Measurements from ENCODE around the gene PDPK1.

The PDPK1 gene

DNA sequence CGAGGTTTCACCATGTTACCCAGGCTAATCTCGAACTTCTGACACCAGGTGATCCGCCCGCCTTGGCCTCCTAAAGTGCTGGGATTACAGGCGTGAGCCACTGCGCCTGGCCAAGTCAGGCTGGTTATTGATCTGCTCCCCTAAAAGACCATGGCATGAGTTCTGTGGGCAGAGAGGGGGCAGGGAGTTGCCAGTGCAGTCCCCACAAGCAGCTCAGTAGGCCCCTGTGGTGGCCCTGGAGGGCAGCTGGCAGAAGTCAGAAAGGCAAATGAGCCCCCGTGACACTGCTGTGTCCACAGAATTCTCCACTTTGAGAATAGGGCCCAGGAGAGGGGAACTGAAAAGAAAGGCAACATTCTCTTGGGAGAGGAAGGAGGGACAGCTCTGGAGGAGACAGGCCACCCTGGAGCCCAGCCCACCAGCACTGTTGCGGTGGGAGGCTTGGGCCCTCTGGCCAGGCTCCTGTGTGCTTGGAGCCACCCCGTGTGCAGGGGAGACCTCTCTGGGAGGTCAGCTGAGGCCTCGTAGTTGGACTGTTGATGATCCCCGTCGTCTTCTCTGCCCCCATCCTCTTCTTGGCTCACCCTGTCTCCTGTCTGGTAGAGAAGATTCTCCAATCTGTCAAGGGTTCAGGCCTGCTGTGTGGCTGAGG lies 19.7 kb upstream of the PDPK1 start:
- Histone ChIP-seq H3K9me2 (replicated peaks; ENCODE audit: low read depth, low read length) (no peaks in the 10 kb centered on the region), H3K27me3 (ENCODE audit: insufficient read depth, low read length, poor library complexity, severe bottlenecking) (no peaks in the 10 kb centered on the region), H4K20me1 (ENCODE audit: insufficient read depth, low read length, poor library complexity, severe bottlenecking) (peaks cover 9% of the 10 kb centered on the region), H3K4me2 (ENCODE audit: low read depth, low read length, poor library complexity, severe bottlenecking) (no peak overlapping the region), H3K4me3 (ENCODE audit: low read length, poor library complexity, severe bottlenecking) (no peak overlapping the region), H3K9me3 (ENCODE audit: insufficient read depth, low read depth, low read length) (no peaks in the 10 kb centered on the region), H3K9ac (ENCODE audit: low read depth, low read length, poor library complexity, severe bottlenecking) (no peak overlapping the region), H3F3A (ENCODE audit: low read depth) (no peaks in the 10 kb centered on the region), H3K36me3 (ENCODE audit: insufficient read depth, low read length) (no peaks in the 10 kb centered on the region), H3K79me2 (ENCODE audit: insufficient read depth, low read length) (peaks cover 52% of the 10 kb centered on the region), H3K4me1 (ENCODE audit: insufficient read depth, low read length, poor library complexity, severe bottlenecking) (peaks cover 11% of the 10 kb centered on the region), H2AFZ (ENCODE audit: low read length) (no peak overlapping the region)
- TF ChIP-seq EZH2phosphoT487 (IDR thresholded peaks at IDR 0.05; ENCODE audit: borderline replicate concordance): no peak
- TF ChIP-seq CTCF (conservative IDR thresholded peaks at IDR 0.05; ENCODE audit: low read length): no peak

GRCh38 chr16:2518823-2519710 lies 18.8 kb upstream of the PDPK1 start:
- Histone ChIP-seq H3K36me3 (ENCODE audit: insufficient read depth, low read length) (no peaks in the 10 kb centered on the region), H3K4me2 (ENCODE audit: low read depth, low read length, poor library complexity, severe bottlenecking) (no peak overlapping the region), H3K9ac (ENCODE audit: low read depth, low read length, poor library complexity, severe bottlenecking) (no peak overlapping the region), H3K9me3 (ENCODE audit: insufficient read depth, low read depth, low read length) (no peaks in the 10 kb centered on the region), H3F3A (ENCODE audit: low read depth) (no peaks in the 10 kb centered on the region), H3K4me3 (ENCODE audit: low read length, poor library complexity, severe bottlenecking) (no peak overlapping the region), H3K4me1 (ENCODE audit: insufficient read depth, low read length, poor library complexity, severe bottlenecking) (peaks cover 8% of the 10 kb centered on the region), H3K27me3 (ENCODE audit: insufficient read depth, low read length, poor library complexity, severe bottlenecking) (no peaks in the 10 kb centered on the region), H4K20me1 (ENCODE audit: insufficient read depth, low read length, poor library complexity, severe bottlenecking) (peaks cover 9% of the 10 kb centered on the region), H2AFZ (ENCODE audit: low read length) (no peak overlapping the region), H3K9me2 (replicated peaks; ENCODE audit: low read depth, low read length) (no peaks in the 10 kb centered on the region), H3K79me2 (ENCODE audit: insufficient read depth, low read length) (peaks cover 50% of the 10 kb centered on the region)
- no peak for TF ChIP-seq EZH2phosphoT487 (IDR thresholded peaks at IDR 0.05; ENCODE audit: borderline replicate concordance)
- no peak for TF ChIP-seq CTCF (conservative IDR thresholded peaks at IDR 0.05; ENCODE audit: low read length)

GRCh38 chr16:2519711-2520080 lies 18.1 kb upstream of the PDPK1 start:
- Histone ChIP-seq H2AFZ (ENCODE audit: low read length) (no peak overlapping the region), H3K9ac (ENCODE audit: low read depth, low read length, poor library complexity, severe bottlenecking) (no peak overlapping the region), H3K36me3 (ENCODE audit: insufficient read depth, low read length) (no peaks in the 10 kb centered on the region), H3K4me1 (ENCODE audit: insufficient read depth, low read length, poor library complexity, severe bottlenecking) (peaks cover 8% of the 10 kb centered on the region), H3F3A (ENCODE audit: low read depth) (no peaks in the 10 kb centered on the region), H3K4me3 (ENCODE audit: low read length, poor library complexity, severe bottlenecking) (peak overlapping the region; percentile 32), H3K4me2 (ENCODE audit: low read depth, low read length, poor library complexity, severe bottlenecking) (no peak overlapping the region), H3K79me2 (ENCODE audit: insufficient read depth, low read length) (peaks cover 43% of the 10 kb centered on the region), H4K20me1 (ENCODE audit: insufficient read depth, low read length, poor library complexity, severe bottlenecking) (peaks cover 6% of the 10 kb centered on the region), H3K27me3 (ENCODE audit: insufficient read depth, low read length, poor library complexity, severe bottlenecking) (no peaks in the 10 kb centered on the region), H3K9me3 (ENCODE audit: insufficient read depth, low read depth, low read length) (no peaks in the 10 kb centered on the region), H3K9me2 (replicated peaks; ENCODE audit: low read depth, low read length) (no peaks in the 10 kb centered on the region)
- TF ChIP-seq EZH2phosphoT487 (IDR thresholded peaks at IDR 0.05; ENCODE audit: borderline replicate concordance) (no peak), CTCF (conservative IDR thresholded peaks at IDR 0.05; ENCODE audit: low read length) (no peak)

All from Loucy (cell line).